Natural killer cell (primary cell): ENCODE measurements around the gene TMEM14A. TPM values are rescaled to one million over a fixed set of nuclear protein-coding genes. Genes with fewer than 3 reads are reported as not detected.

Source experiments
- ATAC-seq, 3 donors: fragments of 150-1000 bp in 2 of 3; fragments of 200-7000 bp in 1 of 3; cut with Tn5 transposase; 1 replicate in 1 of 3; 2 replicates in 2 of 3; pipeline ENCODE4 v1.10.0; 2021; ENCODE audit warnings: mild to moderate bottlenecking in 2 of 3, moderate library complexity in 2 of 3
- DNase-seq, 2 donors: peaks; one replicate each; pipeline versions ENCODE4 v3.0.0 to v3.0.0-alpha.2; 2013 to 2021; ENCODE audit warnings: mixed read lengths in 1 of 2
- H3K27ac ChIP-seq: one replicate; pipeline ENCODE4 v1.5.1; 2013; ENCODE audit warnings: mild to moderate bottlenecking, low read length
- H3K27me3 ChIP-seq: one replicate; pipeline ENCODE4 v1.6.1; 2013; ENCODE audit warnings: low read length; ENCODE audit not compliant: control insufficient read depth, insufficient read depth
- H3K36me3 ChIP-seq: one replicate; pipeline ENCODE4 v1.6.1; 2013; ENCODE audit warnings: low read length; ENCODE audit not compliant: control insufficient read depth, insufficient read depth
- H3K4me1 ChIP-seq: one replicate; pipeline ENCODE4 v1.6.1; 2013; ENCODE audit warnings: low read length; ENCODE audit not compliant: control insufficient read depth, insufficient read depth
- H3K4me3 ChIP-seq: one replicate; pipeline ENCODE4 v1.5.1; 2013; ENCODE audit warnings: low read length
- H3K9me3 ChIP-seq: one replicate; pipeline ENCODE4 v1.6.1; 2013; ENCODE audit warnings: low read length; ENCODE audit not compliant: control insufficient read depth, insufficient read depth
- H3K27ac Mint-ChIP-seq, 2 donors: one replicate each; pipeline ENCODE4 v1.8.0; 2022; ENCODE audit warnings: mild to moderate bottlenecking in 2 of 2, mixed read lengths in 2 of 2, moderate library complexity in 1 of 2
- H3K27me3 Mint-ChIP-seq, 2 donors: one replicate each; pipeline ENCODE4 v1.8.0; 2022; ENCODE audit warnings: low read depth in 2 of 2, mixed read lengths in 2 of 2
- H3K36me3 Mint-ChIP-seq: one replicate; pipeline ENCODE4 v1.8.0; 2022; ENCODE audit warnings: mixed read lengths
- H3K4me1 Mint-ChIP-seq, 2 donors: one replicate each; pipeline ENCODE4 v1.8.0; 2022; ENCODE audit warnings: mixed read lengths in 2 of 2
- H3K4me3 Mint-ChIP-seq: one replicate; pipeline ENCODE4 v1.8.0; 2022; ENCODE audit warnings: mild to moderate bottlenecking, moderate library complexity, mixed read lengths
- H3K9me3 Mint-ChIP-seq, 2 donors: one replicate each; pipeline ENCODE4 v1.8.0; 2022; ENCODE audit warnings: mixed read lengths in 2 of 2
- WGBS: methylation state at CpG from one replicate; pipeline ENCODE4 v1.1.7; 2013; ENCODE audit warnings: missing lambda C conversion rate; ENCODE audit not compliant: insufficient coverage; 5-methylcytosine and 5-hydroxymethylcytosine counted together
- intact Hi-C: fragments of 100-400 bp; cut with micrococcal nuclease; formaldehyde crosslinking; loops from one replicate; pipeline ENCODE4 v1.14.2; 2022
- total RNA-seq, 4 donors: library from RNA; stranded (reverse); fragments of 120-200 nt in 1 of 4; gene quantifications; one replicate each; pipeline versions ENCODE4 v1.2.3 to v1.2.4, GENCODE V29; 2013 to 2022
- TF ChIP-seq, protein P1 (sequence below): fragments of 200-600 bp; IDR thresholded peaks from one replicate; pipeline ENCODE4 v1.8.0; 2022; ENCODE audit warnings: antibody characterized with exemption

Gene TMEM14A
- total RNA-seq, 3 donors from 2014 or later (not counting 1 experiment from before 2014, with no cell fraction given), result 4.8 to 5.6 (median 5.3) TPM

DNA sequence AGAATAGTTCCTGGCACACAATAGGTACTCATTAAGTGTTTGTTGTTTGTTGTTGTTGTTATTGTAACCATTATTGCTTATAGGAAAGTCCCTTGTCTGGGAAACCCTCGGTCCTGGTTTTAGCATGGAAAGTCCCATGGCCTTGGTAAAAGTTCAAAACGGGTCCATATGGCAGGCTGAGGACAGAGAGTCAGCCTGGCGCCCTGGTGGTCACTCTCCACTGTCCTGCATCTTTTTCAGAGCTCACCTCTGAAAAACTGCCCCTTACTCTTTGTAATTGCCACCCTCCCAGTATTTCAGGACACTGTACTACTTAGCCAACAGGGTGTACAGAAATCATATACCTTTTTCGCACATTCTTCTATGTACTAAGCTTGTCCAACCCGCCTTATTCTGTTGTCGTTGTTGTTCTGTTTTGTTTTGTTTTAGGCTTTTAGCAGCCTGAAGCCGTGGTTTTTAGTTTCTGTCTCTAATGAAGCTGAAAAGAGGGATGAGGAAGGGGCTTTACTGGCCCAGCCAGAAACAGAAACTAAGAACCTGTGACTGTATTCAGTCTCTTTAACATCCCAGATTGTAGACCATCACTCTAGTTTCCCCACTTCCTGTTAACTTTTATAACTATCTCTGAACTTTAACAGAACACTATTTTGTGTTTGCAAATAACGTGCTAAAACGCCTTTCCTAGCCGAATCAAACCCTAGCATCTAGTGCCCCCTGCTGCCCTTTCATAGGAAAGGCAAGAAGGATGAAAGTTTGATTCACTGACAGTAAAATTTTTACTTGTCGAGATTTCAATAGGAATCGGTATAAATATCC is 7.6 kb upstream of the TMEM14A start:
- peaks cover 4% of the 10 kb centered on the region for H3K27me3 ChIP-seq
- WGBS, result 24% methylated on average over 10 of the region's 12 CpGs
- TF ChIP-seq, protein P1, sequence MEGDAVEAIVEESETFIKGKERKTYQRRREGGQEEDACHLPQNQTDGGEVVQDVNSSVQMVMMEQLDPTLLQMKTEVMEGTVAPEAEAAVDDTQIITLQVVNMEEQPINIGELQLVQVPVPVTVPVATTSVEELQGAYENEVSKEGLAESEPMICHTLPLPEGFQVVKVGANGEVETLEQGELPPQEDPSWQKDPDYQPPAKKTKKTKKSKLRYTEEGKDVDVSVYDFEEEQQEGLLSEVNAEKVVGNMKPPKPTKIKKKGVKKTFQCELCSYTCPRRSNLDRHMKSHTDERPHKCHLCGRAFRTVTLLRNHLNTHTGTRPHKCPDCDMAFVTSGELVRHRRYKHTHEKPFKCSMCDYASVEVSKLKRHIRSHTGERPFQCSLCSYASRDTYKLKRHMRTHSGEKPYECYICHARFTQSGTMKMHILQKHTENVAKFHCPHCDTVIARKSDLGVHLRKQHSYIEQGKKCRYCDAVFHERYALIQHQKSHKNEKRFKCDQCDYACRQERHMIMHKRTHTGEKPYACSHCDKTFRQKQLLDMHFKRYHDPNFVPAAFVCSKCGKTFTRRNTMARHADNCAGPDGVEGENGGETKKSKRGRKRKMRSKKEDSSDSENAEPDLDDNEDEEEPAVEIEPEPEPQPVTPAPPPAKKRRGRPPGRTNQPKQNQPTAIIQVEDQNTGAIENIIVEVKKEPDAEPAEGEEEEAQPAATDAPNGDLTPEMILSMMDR, result peak; percentile 94
- Mint-ChIP-seq H3K4me1 (no peaks in the 10 kb centered on the region), H3K27me3 (peaks cover 0 to 5% of the 10 kb centered on the region in 2 donors), H3K27ac (no peak overlapping the region), H3K36me3 (no peaks in the 10 kb centered on the region), H3K9me3 (no peaks in the 10 kb centered on the region), H3K4me3 (no peak overlapping the region)
- H3K36me3 ChIP-seq, result no peaks in the 10 kb centered on the region
- H3K4me3 ChIP-seq, result peak overlapping the region; percentile 42
- H3K9me3 ChIP-seq, result no peaks in the 10 kb centered on the region
- ATAC-seq (peak; percentile 79 to 88 (median 83)), DNase-seq (peak; percentile 35 to 90)
- peaks cover 11% of the 10 kb centered on the region for H3K4me1 ChIP-seq
- intact Hi-C loops, result loop anchor here (1.0 to 10.0 kb wide), 6 partner anchors 11 to 599 kb away; partner anchors contain the start of gene EFHC1
- H3K27ac ChIP-seq, result no peak overlapping the region

DNA sequence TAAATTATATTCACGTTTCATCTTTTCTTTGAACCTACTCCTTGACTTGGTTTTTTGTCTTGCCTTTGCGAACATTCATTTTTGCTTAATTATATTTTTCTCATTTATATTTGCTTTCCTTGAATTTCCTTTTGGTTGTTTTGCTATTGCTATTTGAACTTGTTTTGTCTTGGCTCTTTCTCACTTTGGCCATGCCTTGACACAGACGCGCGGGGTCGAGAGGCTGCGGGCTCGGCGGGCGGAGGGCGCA is 7.1 kb upstream of the TMEM14A start:
- ATAC-seq (no peak), DNase-seq (no peak)
- Mint-ChIP-seq H3K27me3 (peaks cover 0 to 5% of the 10 kb centered on the region in 2 donors), H3K4me1 (no peaks in the 10 kb centered on the region), H3K27ac (no peak overlapping the region), H3K36me3 (no peaks in the 10 kb centered on the region), H3K4me3 (no peak overlapping the region), H3K9me3 (no peaks in the 10 kb centered on the region)
- under 1% methylated on average over 9 of the region's 11 CpGs for WGBS
- Histone ChIP-seq H3K27ac (no peak overlapping the region), H3K36me3 (no peaks in the 10 kb centered on the region), H3K27me3 (peaks cover 4% of the 10 kb centered on the region), H3K4me1 (peaks cover 11% of the 10 kb centered on the region), H3K4me3 (peak overlapping the region; percentile 42), H3K9me3 (no peaks in the 10 kb centered on the region)
- TF ChIP-seq, protein P1, result peak; percentile 43
- intact Hi-C loops, result loop anchor here (1.0 to 10.0 kb wide), 7 partner anchors 12 to 599 kb away; partner anchors contain the start of gene EFHC1

DNA sequence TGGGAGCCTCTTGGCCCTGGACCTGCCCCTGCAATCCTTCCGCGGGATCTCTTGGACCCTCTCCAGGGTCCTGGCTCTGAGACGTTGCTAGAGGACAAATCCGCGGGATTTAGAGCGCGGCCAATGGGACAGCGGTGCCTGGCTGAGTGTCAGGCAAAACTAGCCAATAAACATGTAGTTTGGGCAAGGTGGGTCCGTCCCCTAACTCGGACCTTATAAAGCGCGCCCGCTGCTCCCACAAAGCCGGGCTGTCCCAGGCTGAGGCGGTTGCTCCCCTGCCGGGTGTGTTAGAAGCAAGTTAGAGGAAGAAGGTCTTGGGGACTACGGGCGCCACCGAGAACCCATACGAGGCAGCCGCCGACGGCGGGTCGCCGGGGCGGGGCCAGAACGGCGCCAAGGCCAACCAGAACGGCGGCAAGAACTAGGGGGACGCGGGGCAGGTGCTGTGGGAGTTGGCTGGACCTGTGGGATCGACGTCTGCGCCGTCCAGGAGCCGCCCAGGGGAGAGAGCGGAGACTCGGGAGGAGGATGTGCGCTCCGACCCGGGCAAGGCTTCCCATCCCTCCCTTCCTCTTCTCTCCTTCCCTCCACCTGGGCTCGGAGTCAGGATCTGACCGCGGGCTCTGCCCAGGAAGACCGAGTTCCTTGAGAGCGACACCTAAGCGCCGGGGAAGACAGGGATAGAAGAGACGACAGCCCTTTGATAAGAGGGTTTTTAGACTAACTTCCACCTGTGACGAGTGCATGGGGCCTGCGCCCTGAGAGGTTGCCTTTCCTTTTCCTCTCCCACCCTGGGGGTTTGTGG is 6.5 kb upstream of the TMEM14A start:
- Histone ChIP-seq H3K36me3 (no peaks in the 10 kb centered on the region), H3K4me1 (peaks cover 11% of the 10 kb centered on the region), H3K27me3 (peaks cover 4% of the 10 kb centered on the region), H3K27ac (no peak overlapping the region), H3K4me3 (peak overlapping the region; percentile 42), H3K9me3 (no peaks in the 10 kb centered on the region)
- H3K27me3 Mint-ChIP-seq, result peaks cover 0 to 5% of the 10 kb centered on the region in 2 donors
- peaks cover 0 to 3% of the 10 kb centered on the region in 2 donors for H3K4me1 Mint-ChIP-seq
- ATAC-seq, result peak; percentile 79 to 87 (median 80)
- no peak overlapping the region for H3K27ac Mint-ChIP-seq
- WGBS, result 4% methylated on average over 53 of the region's 53 CpGs
- no peak overlapping the region for H3K4me3 Mint-ChIP-seq
- intact Hi-C loops, result loop anchor here (2.0 to 10.0 kb wide), 3 partner anchors 378 to 600 kb away; no protein-coding TSS in a partner anchor
- TF ChIP-seq, protein P1, result no peak
- H3K36me3 Mint-ChIP-seq, result no peaks in the 10 kb centered on the region
- no peaks in the 10 kb centered on the region for H3K9me3 Mint-ChIP-seq
- DNase-seq, result peak; percentile 33 to 67
